ENCODE data around the gene MBLAC2.

DNA sequence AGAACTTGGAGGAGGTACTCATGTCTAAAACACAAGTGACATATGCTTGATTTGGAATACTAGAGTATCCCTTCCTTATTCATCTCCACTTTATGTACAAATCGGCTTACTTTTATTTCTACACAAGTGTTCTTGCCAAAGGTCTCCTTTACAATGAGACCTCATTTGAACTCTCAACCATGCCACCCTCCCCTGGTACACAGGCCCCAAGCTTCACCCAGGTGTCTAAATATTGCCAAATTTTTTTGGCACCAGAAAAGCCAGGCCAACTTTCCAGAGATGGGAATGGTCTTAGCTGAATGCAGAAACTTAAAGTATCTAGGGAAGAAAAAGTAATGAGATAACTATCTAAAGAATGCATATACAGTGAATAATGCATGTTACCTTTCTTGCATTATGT, 35.9 kb upstream of the MBLAC2 start:
- TF ChIP-seq, protein P1, sequence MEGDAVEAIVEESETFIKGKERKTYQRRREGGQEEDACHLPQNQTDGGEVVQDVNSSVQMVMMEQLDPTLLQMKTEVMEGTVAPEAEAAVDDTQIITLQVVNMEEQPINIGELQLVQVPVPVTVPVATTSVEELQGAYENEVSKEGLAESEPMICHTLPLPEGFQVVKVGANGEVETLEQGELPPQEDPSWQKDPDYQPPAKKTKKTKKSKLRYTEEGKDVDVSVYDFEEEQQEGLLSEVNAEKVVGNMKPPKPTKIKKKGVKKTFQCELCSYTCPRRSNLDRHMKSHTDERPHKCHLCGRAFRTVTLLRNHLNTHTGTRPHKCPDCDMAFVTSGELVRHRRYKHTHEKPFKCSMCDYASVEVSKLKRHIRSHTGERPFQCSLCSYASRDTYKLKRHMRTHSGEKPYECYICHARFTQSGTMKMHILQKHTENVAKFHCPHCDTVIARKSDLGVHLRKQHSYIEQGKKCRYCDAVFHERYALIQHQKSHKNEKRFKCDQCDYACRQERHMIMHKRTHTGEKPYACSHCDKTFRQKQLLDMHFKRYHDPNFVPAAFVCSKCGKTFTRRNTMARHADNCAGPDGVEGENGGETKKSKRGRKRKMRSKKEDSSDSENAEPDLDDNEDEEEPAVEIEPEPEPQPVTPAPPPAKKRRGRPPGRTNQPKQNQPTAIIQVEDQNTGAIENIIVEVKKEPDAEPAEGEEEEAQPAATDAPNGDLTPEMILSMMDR (IDR thresholded peaks at IDR 0.05 in 8 of 11, conservative IDR thresholded peaks at IDR 0.05 in 3 of 11): no peak
- TF ChIP-seq POLR2AphosphoS5 (IDR thresholded peaks at IDR 0.05): no peak
- no peak for TF ChIP-seq POLR2A (IDR thresholded peaks at IDR 0.05)

Measured in spleen (tissue), 7 donors.